ENCODE data around the gene SLC35F2. TPM values are rescaled to one million over a fixed set of nuclear protein-coding genes. Genes with fewer than 3 reads are reported as not detected.
A peak's percentile ranks its signal among the peaks of the same experiment; 100 is the strongest.

The SLC35F2 gene
- total and polyA plus RNA-seq, 2 of the 4 experiments (the other 2 are of a cell fraction) = 4.9 to 15.4 TPM

GRCh38 chr11:107859459-107860239, 1.1 kb upstream of the SLC35F2 start:
- no peaks in the 10 kb centered on the region for H4K20me1 ChIP-seq (ENCODE audit: insufficient read depth, low read length)
- no peak overlapping the region for H3K9ac ChIP-seq (ENCODE audit: low read depth, low read length)
- no peak overlapping the region for H3K4ac ChIP-seq (ENCODE audit: low read depth, low read length)
- no peak overlapping the region for H4K8ac ChIP-seq (ENCODE audit: low read depth in 2 of 2, low read length in 2 of 2)
- H3K14ac ChIP-seq (replicated peaks; ENCODE audit: low read depth, low read length) = no peak overlapping the region
- H3K9me1 ChIP-seq (ENCODE audit: insufficient read depth, low read length) = no peaks in the 10 kb centered on the region
- H3K27ac ChIP-seq (ENCODE audit: insufficient read depth, low read length) = no peak overlapping the region
- TF ChIP-seq CHD1 (IDR thresholded peaks at IDR 0.05; ENCODE audit: low read depth, low read length) (no peak), MXI1 (IDR thresholded peaks at IDR 0.05; ENCODE audit: borderline replicate concordance, low read depth, low read length) (no peak), FOS (IDR thresholded peaks at IDR 0.05; ENCODE audit: low read depth, low read length) (no peak), RCOR1 (IDR thresholded peaks at IDR 0.05; ENCODE audit: insufficient replicate concordance, low read length) (no peak), NFE2L2 (IDR thresholded peaks at IDR 0.05; ENCODE audit: low read depth, low read length) (no peak), CTCF (conservative IDR thresholded peaks at IDR 0.05; ENCODE audit: low read depth, low read length) (no peak), CEBPB (IDR thresholded peaks at IDR 0.05; ENCODE audit: low read depth, low read length) (no peak)
- TF ChIP-seq, protein P1, sequence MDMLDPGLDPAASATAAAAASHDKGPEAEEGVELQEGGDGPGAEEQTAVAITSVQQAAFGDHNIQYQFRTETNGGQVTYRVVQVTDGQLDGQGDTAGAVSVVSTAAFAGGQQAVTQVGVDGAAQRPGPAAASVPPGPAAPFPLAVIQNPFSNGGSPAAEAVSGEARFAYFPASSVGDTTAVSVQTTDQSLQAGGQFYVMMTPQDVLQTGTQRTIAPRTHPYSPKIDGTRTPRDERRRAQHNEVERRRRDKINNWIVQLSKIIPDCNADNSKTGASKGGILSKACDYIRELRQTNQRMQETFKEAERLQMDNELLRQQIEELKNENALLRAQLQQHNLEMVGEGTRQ (IDR thresholded peaks at IDR 0.05; ENCODE audit: low read depth, low read length) = no peak
- H3K4me3 ChIP-seq (ENCODE audit: insufficient read depth, low read depth, low read length) = peak overlapping the region; percentile 91
- H3K27me3 ChIP-seq (ENCODE audit: control insufficient read depth, insufficient read depth, low read length) = peaks cover 7% of the 10 kb centered on the region
- no peak overlapping the region for H3K23ac ChIP-seq (ENCODE audit: low read depth, low read length)
- no peaks in the 10 kb centered on the region for H3K36me3 ChIP-seq (ENCODE audit: control insufficient read depth, insufficient read depth, low read length)
- H3K56ac ChIP-seq (ENCODE audit: extremely low read depth, insufficient read depth, low read length) = no peak overlapping the region
- CTCF ChIA-PET = interaction anchor here (0.6 kb wide), 1 partner anchor 14 kb away, joined by 6 read pairs; no protein-coding TSS in a partner anchor
- no peak overlapping the region for H2BK15ac ChIP-seq (ENCODE audit: low read depth, low read length)
- DNase-seq (no peak), ATAC-seq (ENCODE audit: low read depth) (peak; percentile 5; the same call in 1 of the 2 replicates)
- H2AK5ac ChIP-seq (ENCODE audit: low read depth, low read length) = no peak overlapping the region
- POLR2A ChIA-PET (ENCODE audit: unreplicated experiment) = no interaction called here
- H2BK5ac ChIP-seq (ENCODE audit: low read depth, low read length, poor library complexity, severe bottlenecking) = no peak overlapping the region
- H2BK20ac ChIP-seq (ENCODE audit: low read depth, low read length) = no peak overlapping the region
- 0 out of 4 replicates have a peak, but pooled peaks cover 0 to 3% of the 10 kb centered on the region in 2 experiments for H3K79me1 ChIP-seq (ENCODE audit: low read depth in 1 of 2, low read length in 2 of 2)
- H3K4me1 ChIP-seq (ENCODE audit: control insufficient read depth, insufficient read depth, low read length) = no peaks in the 10 kb centered on the region
- in situ Hi-C loops (cut with MboI; ENCODE audit: low sequenced_read_pairs) (no loop called here), intact Hi-C loops (cut with micrococcal nuclease) (loop anchor here (5.0 kb wide), 1 partner anchor 62 kb away; no protein-coding TSS in a partner anchor), dilution Hi-C loops (cut with HindIII; ENCODE audit: low sequenced_read_pairs, unreplicated experiment) (no loop called here)
- BruUV-seq (replicated peaks) = no TSS peak
- no peaks in the 10 kb centered on the region for H3K9me3 ChIP-seq (ENCODE audit: control insufficient read depth, insufficient read depth, low read length)
- peak overlapping the region; percentile 100 for H3K4me2 ChIP-seq (ENCODE audit: low read depth, low read length)
- no peak overlapping the region for H4K91ac ChIP-seq (ENCODE audit: insufficient read depth, low read depth, low read length)
- 3% methylated on average over 7 of the region's 31 CpGs; no CpG with 5 or more reads in 1 of the 2 experiments for WGBS, 2 experiments (ENCODE audit: extremely low coverage in 2 of 2, insufficient read length in 1 of 2)
- no peak overlapping the region for H4K5ac ChIP-seq (ENCODE audit: low read depth, low read length)
- no peak overlapping the region for H3K18ac ChIP-seq (ENCODE audit: low read depth, low read length)
- H2AFZ ChIP-seq (replicated peaks; ENCODE audit: low read length, poor library complexity) = peak overlapping the region; percentile 91
- no peak overlapping the region for H2BK120ac ChIP-seq (ENCODE audit: low read depth, low read length)
- peak overlapping the region; percentile 85 for H2AK9ac ChIP-seq (replicated peaks; ENCODE audit: low read depth, low read length, poor library complexity)

Data from IMR-90 (cell line).